ENCODE results near the gene NFIC. TPM values are rescaled to one million over a fixed set of nuclear protein-coding genes. Genes with fewer than 3 reads are reported as not detected.

The NFIC gene
- total RNA-seq, 6 experiments from 2014 or later: 94.6 to 168 (median 120) TPM

DNA sequence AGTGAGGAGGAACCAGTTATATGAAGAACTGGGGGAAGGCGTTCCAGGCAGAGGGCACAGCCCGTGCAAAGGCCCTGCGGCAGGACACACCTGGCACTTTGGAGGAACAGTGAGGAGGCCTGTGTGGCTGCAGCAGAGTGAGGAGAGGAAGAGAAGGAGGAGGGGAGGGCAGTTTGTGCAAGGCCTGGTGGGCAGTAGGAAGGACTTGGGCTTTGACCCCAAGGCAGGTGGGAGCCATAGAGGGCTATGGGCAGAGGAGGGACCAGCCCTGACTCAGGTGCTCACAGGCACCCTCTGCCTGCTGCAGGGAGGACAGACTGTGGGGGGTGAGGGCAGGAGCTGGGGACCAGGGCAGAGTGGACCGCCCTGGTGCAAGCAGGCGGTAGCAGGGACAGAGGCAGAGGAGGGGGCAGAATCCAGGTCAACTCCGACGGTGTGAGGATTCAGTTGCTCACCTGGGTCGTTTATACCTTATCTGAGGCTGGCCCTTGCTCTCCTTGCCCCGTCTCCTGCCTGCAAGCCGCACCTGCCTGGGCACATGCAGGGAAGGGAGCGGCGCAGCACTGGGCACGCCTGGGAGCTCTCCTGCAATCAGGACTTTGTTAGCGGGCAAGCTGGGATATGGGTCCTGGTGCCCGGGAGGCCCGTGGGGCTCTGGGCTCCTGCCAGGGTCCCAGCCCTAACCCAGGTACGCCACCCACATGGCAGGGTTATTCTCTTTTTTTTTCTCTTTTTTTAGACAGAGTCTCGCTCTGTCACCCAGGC, 34.8 kb downstream of the NFIC start:
- H3K27ac ChIP-seq: peak overlapping the region; percentile 54 to 100 (median 99)
- 50% methylated on average over 3 of the region's 18 CpGs for whole genome bisulfite sequencing (ENCODE audit: insufficient coverage, low coverage, low lambda C conversion rate, missing lambda C conversion rate)
- H3K36me3 ChIP-seq: no peaks in the 10 kb centered on the region
- DNase-seq (peak in 2 of 3 donors; percentile 75 to 85), ATAC-seq (peak in 3 of 4 donors; percentile 1 to 4 (median 3))
- H3K27me3 ChIP-seq: no peaks in the 10 kb centered on the region
- peaks cover 0 to 95% (median 43%) of the 10 kb centered on the region in 4 donors for H3K4me1 ChIP-seq
- intact Hi-C loops (cut with DNase I): loop anchor here in 1 of 2 donors (5.0 kb wide), 1 partner anchor 34 kb away; the partner anchor contains the start of gene NFIC
- H3K9me3 ChIP-seq: no peaks in the 10 kb centered on the region
- no peak overlapping the region for H3K4me3 ChIP-seq
- no peak for TF ChIP-seq POLR2A (IDR thresholded peaks at IDR 0.05)
- TF ChIP-seq, protein P1, sequence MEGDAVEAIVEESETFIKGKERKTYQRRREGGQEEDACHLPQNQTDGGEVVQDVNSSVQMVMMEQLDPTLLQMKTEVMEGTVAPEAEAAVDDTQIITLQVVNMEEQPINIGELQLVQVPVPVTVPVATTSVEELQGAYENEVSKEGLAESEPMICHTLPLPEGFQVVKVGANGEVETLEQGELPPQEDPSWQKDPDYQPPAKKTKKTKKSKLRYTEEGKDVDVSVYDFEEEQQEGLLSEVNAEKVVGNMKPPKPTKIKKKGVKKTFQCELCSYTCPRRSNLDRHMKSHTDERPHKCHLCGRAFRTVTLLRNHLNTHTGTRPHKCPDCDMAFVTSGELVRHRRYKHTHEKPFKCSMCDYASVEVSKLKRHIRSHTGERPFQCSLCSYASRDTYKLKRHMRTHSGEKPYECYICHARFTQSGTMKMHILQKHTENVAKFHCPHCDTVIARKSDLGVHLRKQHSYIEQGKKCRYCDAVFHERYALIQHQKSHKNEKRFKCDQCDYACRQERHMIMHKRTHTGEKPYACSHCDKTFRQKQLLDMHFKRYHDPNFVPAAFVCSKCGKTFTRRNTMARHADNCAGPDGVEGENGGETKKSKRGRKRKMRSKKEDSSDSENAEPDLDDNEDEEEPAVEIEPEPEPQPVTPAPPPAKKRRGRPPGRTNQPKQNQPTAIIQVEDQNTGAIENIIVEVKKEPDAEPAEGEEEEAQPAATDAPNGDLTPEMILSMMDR (IDR thresholded peaks at IDR 0.05): peak in 1 of 4 donors; percentile 7

DNA sequence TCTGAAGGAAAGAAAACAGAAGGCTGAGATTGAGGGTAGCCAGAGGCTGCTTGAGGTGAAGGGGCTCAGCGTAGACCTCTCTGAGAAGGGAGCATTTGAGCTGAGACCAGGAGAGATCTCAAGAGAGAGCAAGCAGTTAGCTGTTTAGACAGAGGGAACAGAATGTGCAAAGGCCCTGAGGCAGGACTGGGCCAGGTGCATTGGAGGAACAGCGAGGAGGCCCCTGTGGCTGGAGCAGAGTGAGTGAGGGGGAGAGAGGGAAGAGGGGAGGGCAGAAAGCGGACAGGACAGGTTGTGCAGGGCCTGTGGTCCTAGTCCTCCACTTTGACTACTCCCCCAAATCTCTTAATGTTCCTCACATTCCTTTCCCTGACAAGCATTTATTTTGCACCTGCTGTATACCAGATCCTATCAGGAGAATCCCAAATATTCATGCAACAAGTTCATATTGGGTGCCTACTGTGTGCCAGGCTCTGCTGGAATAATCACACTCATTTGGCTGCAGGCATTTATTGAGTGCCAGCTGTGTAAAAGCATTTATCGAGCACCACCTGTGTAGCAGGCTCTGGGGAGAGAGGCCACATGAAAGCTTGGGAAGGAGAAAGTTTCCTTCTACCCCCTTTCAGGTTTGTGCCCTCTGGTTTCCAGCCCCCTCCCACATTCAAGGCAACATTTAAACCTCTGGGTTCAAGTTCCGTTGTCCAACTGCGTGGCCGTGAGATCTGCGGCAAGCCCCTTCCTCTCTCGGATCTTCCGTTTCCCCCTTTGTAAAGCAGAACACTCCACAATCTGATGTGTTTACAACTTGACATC, 36.5 kb downstream of the NFIC start:
- peak overlapping the region; percentile 21 to 54 (median 47) for H3K4me3 ChIP-seq
- peak overlapping the region; percentile 99 to 100 (median 99) for H3K27ac ChIP-seq
- H3K4me1 ChIP-seq: peaks cover 0 to 95% (median 35%) of the 10 kb centered on the region in 4 donors
- TF ChIP-seq, protein P1 (IDR thresholded peaks at IDR 0.05): no peak
- TF ChIP-seq POLR2A (IDR thresholded peaks at IDR 0.05): no peak
- H3K9me3 ChIP-seq: no peaks in the 10 kb centered on the region
- ATAC-seq (no peak), DNase-seq (no peak)
- 57% methylated on average over 3 of the region's 10 CpGs for WGBS (ENCODE audit: insufficient coverage, low coverage, low lambda C conversion rate, missing lambda C conversion rate)
- no peaks in the 10 kb centered on the region for H3K36me3 ChIP-seq
- intact Hi-C loops (cut with DNase I): loop anchor here in 1 of 2 donors (5.0 kb wide), 1 partner anchor 36 kb away; the partner anchor contains the start of gene NFIC
- H3K27me3 ChIP-seq: no peaks in the 10 kb centered on the region

DNA sequence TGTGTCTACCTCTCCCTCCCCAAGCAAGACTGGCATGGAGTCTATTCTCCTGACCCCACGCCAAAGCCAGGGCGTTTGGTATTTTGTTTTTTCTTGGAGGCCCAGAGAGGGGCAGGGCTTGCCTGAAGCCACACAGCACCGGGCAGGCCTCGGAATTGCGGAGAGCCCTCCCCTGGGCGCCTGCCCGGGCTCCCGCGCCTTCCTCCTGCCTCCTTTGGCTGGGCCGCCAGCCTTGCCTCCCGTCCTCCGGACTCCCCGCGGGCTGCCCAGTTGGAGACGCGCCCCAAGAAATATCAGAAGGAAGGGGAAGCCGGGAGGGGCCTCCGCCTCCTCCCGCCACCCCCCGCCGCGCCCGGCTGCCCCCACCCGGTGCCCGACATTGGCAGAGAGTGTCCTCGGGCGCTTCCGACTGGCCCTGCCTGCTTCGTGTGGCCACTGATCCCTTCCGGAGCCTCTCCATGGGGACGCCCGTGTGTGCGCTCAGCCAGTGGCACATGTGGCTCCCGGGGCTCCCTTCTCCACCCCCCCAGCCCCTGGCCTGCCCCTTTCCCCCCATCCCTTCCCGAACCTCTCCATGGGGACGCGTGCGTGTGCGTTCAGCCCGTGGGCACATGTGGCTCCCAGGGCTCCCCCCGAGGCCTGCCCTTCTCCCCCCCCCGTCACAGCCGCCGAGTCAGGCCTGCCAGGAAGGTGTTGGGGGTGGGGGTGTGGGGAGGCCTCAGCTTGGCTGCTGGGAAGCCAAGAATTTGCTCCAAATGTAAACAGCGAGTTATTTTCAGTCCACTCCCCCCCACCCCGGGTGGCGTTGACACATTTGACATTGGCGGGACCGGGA, 37.3 kb downstream of the NFIC start:
- Histone ChIP-seq H3K36me3 (peaks cover 0 to 3% (median 0%) of the 10 kb centered on the region in 4 donors), H3K27ac (peak overlapping the region; percentile 99 to 100 (median 99)), H3K27me3 (no peaks in the 10 kb centered on the region), H3K4me1 (peaks cover 0 to 95% (median 31%) of the 10 kb centered on the region in 4 donors), H3K9me3 (no peaks in the 10 kb centered on the region), H3K4me3 (peak overlapping the region; percentile 21 to 54 (median 47))
- intact Hi-C loops (cut with DNase I): loop anchor here in 1 of 2 donors (5.0 kb wide), 1 partner anchor 36 kb away; the partner anchor contains the start of gene NFIC
- peak; percentile 58 to 71 (median 64) for ATAC-seq
- TF ChIP-seq, protein P1 (IDR thresholded peaks at IDR 0.05): no peak
- TF ChIP-seq POLR2A (IDR thresholded peaks at IDR 0.05): no peak
- peak; percentile 90 to 94 (median 93) for DNase-seq
- WGBS (ENCODE audit: insufficient coverage, low coverage, low lambda C conversion rate, missing lambda C conversion rate): 11% methylated on average over 22 of the region's 49 CpGs

Measured in right lobe of liver (tissue), 6 donors.